ENCODE measurements around the gene BBS9. TPM values are rescaled to one million over a fixed set of nuclear protein-coding genes. Genes with fewer than 3 reads are reported as not detected.

The BBS9 gene
- total RNA-seq, 4 donors from 2014 or later, result 17.8 to 27.5 (median 24.7) TPM

DNA sequence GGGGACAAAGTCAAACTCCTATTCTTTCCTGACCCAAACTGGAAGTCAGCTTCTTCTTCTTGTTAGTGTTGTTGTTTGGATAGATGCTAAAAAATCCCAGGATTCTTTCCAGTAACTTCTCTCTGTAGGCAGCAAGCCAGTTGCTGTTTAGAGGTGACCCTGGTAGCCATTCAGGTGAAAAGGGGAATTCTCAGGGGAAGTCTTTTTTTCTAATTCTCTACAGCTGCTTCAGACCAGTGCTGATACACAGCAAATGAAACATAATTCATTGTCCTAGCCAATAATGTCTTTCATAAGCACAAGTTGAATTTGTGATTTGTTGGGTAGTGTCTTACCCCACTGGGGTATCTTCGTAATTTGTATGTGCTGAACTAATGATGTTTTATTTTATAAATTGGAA, 357.3 kb downstream of the BBS9 start:
- TF ChIP-seq, protein P1, sequence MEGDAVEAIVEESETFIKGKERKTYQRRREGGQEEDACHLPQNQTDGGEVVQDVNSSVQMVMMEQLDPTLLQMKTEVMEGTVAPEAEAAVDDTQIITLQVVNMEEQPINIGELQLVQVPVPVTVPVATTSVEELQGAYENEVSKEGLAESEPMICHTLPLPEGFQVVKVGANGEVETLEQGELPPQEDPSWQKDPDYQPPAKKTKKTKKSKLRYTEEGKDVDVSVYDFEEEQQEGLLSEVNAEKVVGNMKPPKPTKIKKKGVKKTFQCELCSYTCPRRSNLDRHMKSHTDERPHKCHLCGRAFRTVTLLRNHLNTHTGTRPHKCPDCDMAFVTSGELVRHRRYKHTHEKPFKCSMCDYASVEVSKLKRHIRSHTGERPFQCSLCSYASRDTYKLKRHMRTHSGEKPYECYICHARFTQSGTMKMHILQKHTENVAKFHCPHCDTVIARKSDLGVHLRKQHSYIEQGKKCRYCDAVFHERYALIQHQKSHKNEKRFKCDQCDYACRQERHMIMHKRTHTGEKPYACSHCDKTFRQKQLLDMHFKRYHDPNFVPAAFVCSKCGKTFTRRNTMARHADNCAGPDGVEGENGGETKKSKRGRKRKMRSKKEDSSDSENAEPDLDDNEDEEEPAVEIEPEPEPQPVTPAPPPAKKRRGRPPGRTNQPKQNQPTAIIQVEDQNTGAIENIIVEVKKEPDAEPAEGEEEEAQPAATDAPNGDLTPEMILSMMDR (IDR thresholded peaks at IDR 0.05; ENCODE audit: low read depth), result no peak

DNA sequence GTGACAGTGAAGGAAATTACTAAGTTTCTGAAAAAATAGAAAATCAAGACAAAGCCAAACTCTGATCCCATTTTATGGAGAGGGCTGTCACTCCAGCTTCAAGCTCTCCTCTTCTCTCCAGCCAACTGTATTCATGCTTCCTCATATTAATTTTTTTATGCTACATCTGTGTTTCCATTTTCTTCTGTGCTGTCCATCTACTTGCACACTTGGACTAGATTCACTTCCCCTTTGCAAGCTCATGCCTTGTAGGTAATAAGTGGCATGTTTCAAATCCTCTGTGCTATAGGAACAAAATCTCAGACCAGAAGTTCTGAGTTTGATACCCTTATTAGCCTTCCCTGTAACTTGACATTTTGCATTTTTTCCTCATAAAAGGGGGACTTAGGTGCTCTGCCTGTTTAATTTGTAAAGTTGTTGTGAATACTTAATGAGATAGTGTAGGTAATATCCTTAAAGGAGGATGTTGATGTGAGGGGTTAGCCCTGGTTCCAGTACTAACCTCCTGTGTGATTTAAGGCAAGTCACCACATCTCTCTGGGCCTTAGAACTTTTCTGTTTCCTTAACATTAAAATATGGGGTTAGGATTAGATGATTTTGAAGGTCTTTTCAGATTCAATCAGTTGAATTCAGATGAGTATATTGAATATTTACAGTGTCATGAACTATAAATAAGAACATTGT, 358.8 kb downstream of the BBS9 start:
- TF ChIP-seq, protein P1 (IDR thresholded peaks at IDR 0.05; ENCODE audit: low read depth), result no peak

DNA sequence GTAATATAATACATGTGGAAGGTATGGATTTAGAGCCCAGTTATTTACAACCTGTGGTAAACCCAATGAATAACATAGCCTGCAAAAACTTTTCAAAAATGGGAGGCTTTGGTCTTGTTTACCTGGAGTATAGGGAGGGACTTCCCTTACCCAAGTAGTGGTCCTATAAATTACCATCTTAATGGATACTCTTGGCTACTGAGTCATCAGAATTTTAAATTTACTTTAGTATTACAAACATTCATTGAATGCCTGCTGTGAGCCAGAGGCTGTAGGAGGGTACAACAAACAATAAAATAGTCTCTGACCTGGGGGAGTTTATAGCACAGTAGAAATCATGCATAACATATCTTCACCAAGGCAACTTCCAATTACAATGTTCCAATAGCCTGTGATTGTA, 365.1 kb downstream of the BBS9 start:
- TF ChIP-seq, protein P1 (IDR thresholded peaks at IDR 0.05; ENCODE audit: low read depth), result no peak

DNA sequence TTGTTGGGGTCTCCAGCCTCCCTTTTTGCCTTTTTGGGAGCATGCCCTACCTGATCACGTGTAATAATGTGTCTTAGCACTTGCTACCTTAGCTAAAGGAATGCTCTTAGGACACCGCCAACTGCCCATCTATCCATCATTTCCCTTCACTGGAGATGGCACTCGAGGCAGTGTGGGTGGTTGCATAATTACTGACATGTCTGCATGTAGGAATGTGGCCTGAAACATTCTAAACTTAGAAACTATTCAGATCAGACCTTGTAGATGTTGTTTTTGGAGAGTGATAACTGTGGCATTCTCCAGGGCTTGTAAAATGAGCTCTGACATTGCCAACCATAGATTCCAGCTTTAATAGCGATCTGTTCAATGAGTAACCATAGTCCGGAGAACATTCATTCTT, 365.8 kb downstream of the BBS9 start:
- TF ChIP-seq, protein P1 (IDR thresholded peaks at IDR 0.05; ENCODE audit: low read depth), result no peak

DNA sequence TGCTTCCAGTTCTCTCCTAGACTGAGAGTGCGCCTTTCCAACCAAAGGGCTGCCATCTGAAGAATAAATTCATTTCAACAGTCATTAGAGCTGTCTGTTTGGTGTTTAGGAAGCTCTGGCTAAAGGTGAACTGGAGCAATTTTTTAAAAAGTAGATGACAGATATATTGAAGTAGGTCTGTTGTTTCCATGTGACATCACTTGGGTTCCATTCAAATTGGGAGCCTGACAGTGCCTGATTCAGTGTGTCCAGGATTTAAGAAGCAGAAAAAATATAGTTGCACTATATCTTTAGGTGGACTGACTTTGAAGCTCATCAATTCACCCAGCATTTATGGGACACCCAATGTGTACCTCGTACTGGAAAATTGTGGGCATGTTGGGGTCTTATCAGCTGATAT, 367.7 kb downstream of the BBS9 start:
- TF ChIP-seq, protein P1 (IDR thresholded peaks at IDR 0.05; ENCODE audit: low read depth), result no peak

DNA sequence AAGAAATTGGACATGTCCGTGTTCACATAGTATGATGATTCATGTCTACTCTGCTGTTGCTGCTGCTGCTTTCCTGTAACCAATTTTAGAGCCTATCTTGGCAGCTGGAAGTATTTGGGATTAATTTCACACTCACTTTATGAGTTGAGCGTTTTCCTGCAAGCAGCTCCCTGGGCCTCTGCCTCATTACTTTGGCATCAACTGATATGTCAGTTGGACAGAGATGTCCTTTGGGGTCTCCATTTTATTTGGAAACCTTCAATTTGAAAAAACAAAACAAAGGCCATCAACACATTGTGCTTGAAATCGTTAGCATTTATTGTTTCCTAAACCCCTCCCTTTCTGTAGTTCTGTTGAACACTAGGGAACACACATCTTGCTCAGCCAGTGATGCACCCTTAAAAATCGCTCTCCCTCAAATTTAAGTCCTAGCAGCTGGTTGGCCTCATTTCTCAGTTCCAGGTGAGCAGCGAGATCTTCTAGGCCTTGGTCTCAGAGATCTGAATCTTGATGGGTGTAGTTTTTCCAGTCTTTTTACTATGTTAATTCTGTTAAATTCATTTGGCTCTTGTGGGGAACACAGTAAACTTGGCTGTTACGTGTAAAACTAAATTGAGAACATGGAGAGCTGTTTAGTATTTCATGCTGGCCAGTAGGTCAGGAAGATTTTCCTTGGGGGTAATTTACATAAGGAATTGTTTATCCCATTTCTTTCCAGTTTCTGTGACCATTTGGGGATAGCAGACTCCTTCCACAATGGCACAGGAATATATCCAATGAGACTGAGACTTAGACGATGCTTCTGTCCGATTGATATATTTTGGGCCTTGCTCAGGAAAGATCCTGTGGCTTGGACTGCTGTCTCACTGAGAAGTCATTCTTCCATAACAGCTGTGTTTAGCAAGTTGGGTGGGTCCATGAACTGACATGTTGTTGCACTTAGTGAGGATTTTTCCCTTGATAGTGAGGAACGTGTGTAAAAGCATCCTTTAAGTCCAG, 371.6 kb downstream of the BBS9 start:
- TF ChIP-seq, protein P1 (IDR thresholded peaks at IDR 0.05; ENCODE audit: low read depth), result no peak

DNA sequence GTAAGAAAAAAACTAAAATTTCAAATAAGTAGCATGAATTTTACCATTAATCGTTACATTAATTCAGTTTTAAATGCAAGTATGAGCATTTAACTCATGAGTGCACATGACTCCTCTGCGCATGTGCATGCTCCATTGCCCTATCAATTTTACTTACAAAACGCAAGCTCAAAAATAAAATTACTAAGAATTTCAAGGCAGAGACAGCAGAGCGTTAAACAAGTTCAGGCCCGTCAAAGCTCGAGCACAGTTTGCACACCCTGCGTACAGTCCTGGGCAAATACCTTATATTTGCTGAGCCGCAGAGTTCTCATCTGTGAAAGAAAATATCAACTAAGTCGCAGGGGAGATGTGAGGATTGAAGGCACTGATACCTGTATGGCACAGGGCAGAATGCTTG, 373.6 kb downstream of the BBS9 start:
- TF ChIP-seq, protein P1 (IDR thresholded peaks at IDR 0.05; ENCODE audit: low read depth), result no peak

Data from subcutaneous adipose tissue (tissue), 4 donors.